LNCaP clone FGC (cell line): ENCODE results near the gene NQO2.
A peak's percentile ranks its signal among the peaks of the same experiment; 100 is the strongest.
"Not testable (repeated sequence)": the region's sequence is repeated elsewhere in the genome, so short reads cannot be mapped to it uniquely, and the experiment has no call there.

Experiments used
- DNase-seq: peaks from one replicate; pipeline ENCODE4 v3.0.0-alpha.2; 2011; ENCODE audit warnings: low read depth
- H3K4me3 ChIP-seq: 2 replicates; pipeline ENCODE4 v1.5.1; 2011; ENCODE audit warnings: mild to moderate bottlenecking, low read depth, low read length, control low read depth
- CTCF ChIP-seq: IDR thresholded peaks from 2 replicates; pipeline ENCODE4 v1.5.1; 2012; ENCODE audit warnings: mild to moderate bottlenecking; ENCODE audit not compliant: control insufficient read depth, insufficient read depth; ENCODE audit errors: extremely low read depth

The NQO2 gene

GRCh38 chr6:2970034-2970685 lies 29.5 kb upstream of the NQO2 start:
- no peak for TF ChIP-seq CTCF
- H3K4me3 ChIP-seq = peak overlapping the region; percentile 61
- DNase-seq = no peak

- no peak for TF ChIP-seq CTCF
- DNase-seq = no peak
- peak overlapping the region; percentile 61 for H3K4me3 ChIP-seq
Observed at GRCh38 chr6:2970753-2971419, 28.8 kb upstream of the NQO2 start.

GRCh38 chr6:2971420-2972218 lies 28.1 kb upstream of the NQO2 start, which contains the start of gene SERPINB6:
Gene SERPINB6 (minus strand): TSS chr6:2971567. CDS start chr6:2959332, 12,235 bp downstream.
- DNase-seq = peak; percentile 63
- peak within 1 kb of the TSS; percentile 61 for H3K4me3 ChIP-seq
- TF ChIP-seq CTCF = no peak

GRCh38 chr6:2972219-2972487 lies 27.5 kb upstream of the NQO2 start:
- peak overlapping the region; percentile 61 for H3K4me3 ChIP-seq
- not testable (repeated sequence) for DNase-seq

- DNase-seq, H3K4me3 ChIP-seq: not testable (repeated sequence)
Observed at GRCh38 chr6:2972685-2973084, 27.0 kb upstream of the NQO2 start.

GRCh38 chr6:2973180-2973579 lies 26.5 kb upstream of the NQO2 start:
- DNase-seq, H3K4me3 ChIP-seq: not testable (repeated sequence)

- TF ChIP-seq CTCF = no peak
- no peak for DNase-seq
- H3K4me3 ChIP-seq = no peak overlapping the region
Observed at GRCh38 chr6:2973676-2974075, 26.0 kb upstream of the NQO2 start.

- DNase-seq = no peak
- TF ChIP-seq CTCF = no peak
- no peak overlapping the region for H3K4me3 ChIP-seq
Observed at GRCh38 chr6:2976060-2976459, 23.6 kb upstream of the NQO2 start.
